Subcutaneous abdominal adipose tissue (tissue), 5 donors: ENCODE results near the gene ELAVL3.
"Not testable (repeated sequence)": the region's sequence is repeated elsewhere in the genome, so short reads cannot be mapped to it uniquely, and the experiment has no call there.

Experiments used
- H3K27ac ChIP-seq: one replicate; pipeline ENCODE4 v1.7.0; 2013; ENCODE audit warnings: low read depth, mild to moderate bottlenecking, inconsistent platforms, low read length, moderate library complexity
- H3K27me3 ChIP-seq, 5 donors: one replicate each; pipeline ENCODE4 v1.7.0; 2013; ENCODE audit warnings: low read length in 5 of 5, inconsistent platforms in 1 of 5; ENCODE audit not compliant: control insufficient read depth in 5 of 5, insufficient read depth in 4 of 5
- H3K36me3 ChIP-seq, 5 donors: one replicate each; pipeline ENCODE4 v1.7.0; 2013; ENCODE audit warnings: low read length in 5 of 5; ENCODE audit not compliant: control insufficient read depth in 5 of 5, insufficient read depth in 5 of 5
- H3K4me1 ChIP-seq, 5 donors: one replicate each; pipeline ENCODE4 v1.7.0; 2013; ENCODE audit warnings: low read length in 5 of 5, mild to moderate bottlenecking in 3 of 5, moderate library complexity in 1 of 5; ENCODE audit not compliant: control insufficient read depth in 5 of 5, insufficient read depth in 5 of 5
- H3K4me3 ChIP-seq, 5 donors: one replicate each; pipeline ENCODE4 v1.7.0; 2013; ENCODE audit warnings: low read length in 5 of 5, low read depth in 1 of 5
- H3K9ac ChIP-seq, 5 donors: one replicate each; pipeline ENCODE4 v1.7.0; 2013; ENCODE audit warnings: low read length in 5 of 5, mild to moderate bottlenecking in 4 of 5, moderate library complexity in 3 of 5
- H3K9me3 ChIP-seq, 5 donors: one replicate each; pipeline ENCODE4 v1.7.0; 2013; ENCODE audit warnings: low read length in 5 of 5; ENCODE audit not compliant: control insufficient read depth in 5 of 5
- donor health status: healthy.
- donor health status: healthy.
- donor health status: healthy.
- donor health status: healthy.
- donor health status: healthy.

Gene ELAVL3

GRCh38 chr19:11478167-11479089, 2.4 kb downstream of the ELAVL3 start:
- Histone ChIP-seq H3K27ac (no peak overlapping the region), H3K9me3 (no peaks in the 10 kb centered on the region), H3K4me3 (no peak overlapping the region), H3K9ac (no peak overlapping the region), H3K36me3 (no peaks in the 10 kb centered on the region), H3K27me3 (peaks cover 14 to 28% (median 26%) of the 10 kb centered on the region in 5 donors), H3K4me1 (peaks cover 0 to 27% (median 20%) of the 10 kb centered on the region in 5 donors)

DNA sequence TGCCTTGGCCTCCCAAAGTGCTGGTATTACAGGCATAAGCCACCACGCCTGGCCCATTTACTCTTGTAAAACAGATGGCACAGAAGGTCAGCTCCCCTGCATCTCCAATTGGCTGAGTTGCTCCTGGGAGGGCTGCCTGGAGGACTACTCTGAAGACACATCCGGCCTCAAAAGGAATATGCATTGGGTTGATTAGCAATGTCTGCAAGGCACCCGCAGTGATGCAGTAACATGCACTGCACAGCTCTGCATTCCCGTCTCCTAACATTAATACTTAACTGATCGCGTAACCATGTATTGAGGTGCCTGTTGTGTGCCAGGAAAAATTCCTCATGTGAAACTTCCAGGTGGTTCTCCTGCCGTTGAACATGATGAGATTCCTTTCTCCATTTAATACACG, 5.0 kb downstream of the ELAVL3 start:
- Histone ChIP-seq H3K9me3 (no peaks in the 10 kb centered on the region), H3K4me1 (peaks cover 0 to 8% (median 4%) of the 10 kb centered on the region in 5 donors), H3K27me3 (peaks cover 0 to 8% (median 6%) of the 10 kb centered on the region in 5 donors), H3K4me3 (no peak overlapping the region), H3K36me3 (no peaks in the 10 kb centered on the region), H3K9ac (no peak overlapping the region), H3K27ac (no peak overlapping the region)

- not testable (repeated sequence) for H3K4me3 ChIP-seq, H3K27ac ChIP-seq, H3K9me3 ChIP-seq, H3K4me1 ChIP-seq, H3K9ac ChIP-seq, H3K36me3 ChIP-seq, H3K27me3 ChIP-seq
These were observed 5.5 kb downstream of the ELAVL3 start for GRCh38 chr19:11475343-11475742.

DNA sequence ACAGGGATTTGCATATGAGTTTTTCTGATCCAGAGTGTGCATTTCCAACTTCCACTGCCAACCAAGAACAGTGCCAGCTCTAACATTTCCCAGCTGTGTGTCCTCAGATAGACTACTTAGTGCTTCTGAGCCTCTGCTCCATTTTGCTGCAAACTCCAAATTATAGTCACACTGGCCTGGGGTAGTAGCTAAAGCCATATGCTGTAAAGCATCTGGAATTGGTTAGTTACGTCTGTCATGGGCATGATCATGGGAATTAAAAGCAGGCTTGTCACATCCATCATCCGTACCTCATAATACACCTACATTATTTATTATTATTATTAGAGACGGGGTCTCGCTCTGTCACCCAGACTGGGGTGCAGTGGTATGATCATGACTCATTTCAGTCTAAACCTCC, 7.1 kb downstream of the ELAVL3 start:
- Histone ChIP-seq H3K4me1 (no peaks in the 10 kb centered on the region), H3K4me3 (no peak overlapping the region), H3K9me3 (no peaks in the 10 kb centered on the region), H3K9ac (no peak overlapping the region), H3K36me3 (no peaks in the 10 kb centered on the region), H3K27me3 (no peaks in the 10 kb centered on the region), H3K27ac (no peak overlapping the region)

DNA sequence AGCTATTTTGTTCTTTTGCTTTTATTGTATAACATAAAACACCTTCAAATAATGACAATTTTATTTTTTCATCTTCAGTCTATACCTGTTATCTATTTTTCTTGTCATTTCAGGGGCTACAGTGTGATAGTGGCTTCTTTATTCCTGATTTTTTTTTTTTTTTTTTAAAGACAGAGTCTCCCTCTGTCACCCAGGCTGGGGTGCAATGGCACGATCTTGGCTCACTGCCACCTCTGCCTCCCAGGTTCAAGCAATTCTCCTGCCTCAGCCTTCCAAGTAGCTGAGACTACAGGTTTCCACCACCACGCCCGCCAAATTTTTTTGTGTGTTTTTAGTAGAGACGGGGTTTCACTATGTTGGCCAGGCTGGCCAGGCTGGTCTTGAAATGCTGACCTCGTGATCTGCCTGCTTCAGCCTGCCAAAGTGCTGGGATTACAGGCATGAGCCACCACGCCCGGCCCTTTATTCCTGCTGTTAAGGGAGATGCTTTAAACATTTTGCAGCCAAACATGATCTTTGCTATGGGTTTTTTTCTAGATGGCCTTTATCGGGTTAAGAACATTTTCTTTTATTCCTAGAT, 12.5 kb downstream of the ELAVL3 start:
- not testable (repeated sequence) for H3K36me3 ChIP-seq, H3K9me3 ChIP-seq, H3K9ac ChIP-seq, H3K4me3 ChIP-seq, H3K27me3 ChIP-seq, H3K27ac ChIP-seq, H3K4me1 ChIP-seq

DNA sequence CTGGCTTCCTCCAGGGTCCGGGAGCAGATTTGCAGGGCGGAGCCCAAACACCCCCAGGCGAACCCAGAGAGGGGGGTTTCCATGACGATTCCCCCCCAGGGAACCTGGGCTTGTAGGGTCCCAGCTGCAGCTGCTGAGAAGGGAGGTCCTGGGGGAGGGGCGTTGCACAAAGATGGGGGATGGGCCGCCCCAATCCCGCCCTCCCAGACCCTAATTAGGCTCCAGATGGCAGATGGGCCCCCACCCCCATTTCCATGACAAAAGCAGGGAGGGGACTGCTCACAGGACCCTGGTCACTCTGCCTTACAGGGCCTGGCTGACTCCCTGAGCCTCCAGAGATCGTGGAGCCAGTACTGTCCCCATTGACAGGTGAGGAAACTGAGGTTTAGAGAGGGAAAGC, 15.2 kb downstream of the ELAVL3 start:
- Histone ChIP-seq H3K4me3 (no peak overlapping the region), H3K9ac (no peak overlapping the region), H3K27me3 (peaks cover 0 to 5% (median 2%) of the 10 kb centered on the region in 5 donors), H3K9me3 (no peaks in the 10 kb centered on the region), H3K36me3 (no peaks in the 10 kb centered on the region), H3K27ac (no peak overlapping the region), H3K4me1 (no peaks in the 10 kb centered on the region)

DNA sequence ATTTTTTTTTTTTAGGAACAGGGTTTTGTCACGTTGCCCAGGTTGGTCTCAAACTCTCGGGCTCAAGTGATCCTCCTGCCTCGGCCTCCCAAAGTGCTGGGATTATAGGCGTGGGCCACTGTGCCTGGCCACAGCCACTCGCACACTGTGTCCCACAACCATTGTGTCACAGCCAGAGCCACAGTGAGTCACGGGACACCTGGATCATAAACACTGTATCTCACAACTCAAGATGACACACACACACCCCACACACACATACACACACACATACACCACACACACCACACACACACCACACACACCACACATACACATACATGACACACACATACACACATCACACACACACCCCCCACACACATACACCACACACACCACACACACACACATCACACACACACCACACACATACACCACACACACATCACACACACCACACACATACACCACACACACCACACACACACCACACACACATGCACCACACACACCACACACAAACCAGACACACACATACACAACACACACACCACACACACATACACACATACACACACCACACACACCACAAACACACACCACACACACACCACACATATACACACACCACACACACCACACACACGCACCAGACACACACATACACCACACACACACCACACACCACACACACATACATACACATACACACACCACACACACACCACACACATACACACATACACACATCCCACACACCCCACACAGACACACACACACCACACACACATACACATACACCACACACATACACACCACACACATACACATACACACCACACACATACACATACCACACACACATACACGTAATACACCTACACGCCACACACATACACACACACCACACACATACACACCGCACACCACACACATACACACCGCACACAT, 16.2 kb downstream of the ELAVL3 start:
- Histone ChIP-seq H3K27me3 (peaks cover 0 to 10% (median 4%) of the 10 kb centered on the region in 5 donors), H3K9ac (no peak overlapping the region), H3K4me1 (no peaks in the 10 kb centered on the region), H3K9me3 (no peaks in the 10 kb centered on the region), H3K36me3 (no peaks in the 10 kb centered on the region), H3K4me3 (no peak overlapping the region), H3K27ac (no peak overlapping the region)

- H3K27ac ChIP-seq: no peak overlapping the region
- H3K4me1 ChIP-seq: no peaks in the 10 kb centered on the region
- no peak overlapping the region for H3K4me3 ChIP-seq
- H3K36me3 ChIP-seq: no peaks in the 10 kb centered on the region
- no peak overlapping the region for H3K9ac ChIP-seq
- H3K9me3 ChIP-seq: no peaks in the 10 kb centered on the region
- peaks cover 2 to 12% (median 4%) of the 10 kb centered on the region in 5 donors for H3K27me3 ChIP-seq
These were observed 17.5 kb downstream of the ELAVL3 start for GRCh38 chr19:11463391-11463790.

- Histone ChIP-seq H3K27me3 (peaks cover 7 to 15% (median 11%) of the 10 kb centered on the region in 5 donors), H3K36me3 (no peaks in the 10 kb centered on the region), H3K4me3 (no peak overlapping the region), H3K27ac (no peak overlapping the region), H3K4me1 (no peaks in the 10 kb centered on the region), H3K9ac (no peak overlapping the region), H3K9me3 (no peaks in the 10 kb centered on the region)
These were observed 19.4 kb downstream of the ELAVL3 start for GRCh38 chr19:11461453-11461852.
